Measurements from ENCODE around the gene ATG16L1. TPM values are rescaled to one million over a fixed set of nuclear protein-coding genes. Genes with fewer than 3 reads are reported as not detected.

The ATG16L1 gene
- total and polyA plus RNA-seq, 7 donors = 14.3 to 46.3 (median 23.5) TPM

- Histone ChIP-seq H3K27me3 (ENCODE audit: insufficient read depth in 3 of 3, low read length in 2 of 3) (peaks cover 0 to 3% (median 0%) of the 10 kb centered on the region in 3 donors), H3K9me3 (no peaks in the 10 kb centered on the region), H3K27ac (no peak overlapping the region), H3K36me3 (ENCODE audit: insufficient read depth in 1 of 2, low read depth in 1 of 2) (no peaks in the 10 kb centered on the region), H3K4me3 (no peak overlapping the region), H3K4me1 (no peaks in the 10 kb centered on the region)
- intact Hi-C loops (cut with DNase I) = no loop called here
- no peak for DNase-seq
- no peak for ATAC-seq
- TF ChIP-seq CTCF (IDR thresholded peaks at IDR 0.05) = no peak
- WGBS, 3 donors = 69 to 83% (median 82%) methylated on average over 7 of the region's 7 CpGs
Measured at GRCh38 chr2:233236820-233237589, 14.5 kb upstream of the ATG16L1 start.

GRCh38 chr2:233240897-233241296, 10.6 kb upstream of the ATG16L1 start:
- no peak for DNase-seq
- intact Hi-C loops (cut with DNase I) = no loop called here

GRCh38 chr2:233241803-233242202, 9.7 kb upstream of the ATG16L1 start:
- Histone ChIP-seq H3K36me3 (ENCODE audit: insufficient read depth in 1 of 2, low read depth in 1 of 2) (no peaks in the 10 kb centered on the region), H3K27ac (no peak overlapping the region), H3K27me3 (ENCODE audit: insufficient read depth in 3 of 3, low read length in 2 of 3) (peaks cover 0 to 3% (median 0%) of the 10 kb centered on the region in 3 donors), H3K4me3 (no peak overlapping the region), H3K4me1 (no peaks in the 10 kb centered on the region), H3K9me3 (no peaks in the 10 kb centered on the region)
- 69 to 83% (median 83%) methylated on average over 3 of the region's 3 CpGs for WGBS, 3 donors
- no peak for DNase-seq
- no peak for TF ChIP-seq CTCF (IDR thresholded peaks at IDR 0.05)
- intact Hi-C loops (cut with DNase I) = no loop called here
- no peak for ATAC-seq

More at GRCh38 chr2:233240897-233241296, 10.6 kb upstream of the ATG16L1 start:
- TF ChIP-seq CTCF (IDR thresholded peaks at IDR 0.05) = no peak
- no peaks in the 10 kb centered on the region for H3K36me3 ChIP-seq (ENCODE audit: insufficient read depth in 1 of 2, low read depth in 1 of 2)
- H3K4me3 ChIP-seq = no peak overlapping the region
- ATAC-seq = no peak
- no peaks in the 10 kb centered on the region for H3K9me3 ChIP-seq
- WGBS, 3 donors = 74 to 80% (median 75%) methylated on average over 2 of the region's 2 CpGs
- no peaks in the 10 kb centered on the region for H3K4me1 ChIP-seq
- H3K27me3 ChIP-seq (ENCODE audit: insufficient read depth in 3 of 3, low read length in 2 of 3) = peaks cover 0 to 3% (median 0%) of the 10 kb centered on the region in 3 donors
- no peak overlapping the region for H3K27ac ChIP-seq

GRCh38 chr2:233242231-233242927, 9.1 kb upstream of the ATG16L1 start:
- peak in 3 of 4 donors; percentile 50 to 68 (median 54) for ATAC-seq
- TF ChIP-seq CTCF (IDR thresholded peaks at IDR 0.05) = no peak
- Histone ChIP-seq H3K36me3 (ENCODE audit: insufficient read depth in 1 of 2, low read depth in 1 of 2) (no peaks in the 10 kb centered on the region), H3K27me3 (ENCODE audit: insufficient read depth in 3 of 3, low read length in 2 of 3) (peaks cover 0 to 3% (median 0%) of the 10 kb centered on the region in 3 donors), H3K9me3 (no peaks in the 10 kb centered on the region), H3K4me1 (no peaks in the 10 kb centered on the region), H3K4me3 (no peak overlapping the region), H3K27ac (no peak overlapping the region)
- WGBS, 3 donors = 79 to 83% (median 82%) methylated on average over 14 of the region's 14 CpGs
- intact Hi-C loops (cut with DNase I) = no loop called here
- DNase-seq = no peak
